GDM1 (cell line): ENCODE data around the gene CCDC92B.
"Not testable (repeated sequence)": the region's sequence is repeated elsewhere in the genome, so short reads cannot be mapped to it uniquely, and the experiment has no call there.

Source experiments
- DNase-seq: peaks from one replicate; lab custom pipeline; 2025; lab: John Stamatoyannopoulos, UW

CCDC92B gene

GRCh38 chr17:2689411-2690164 lies 59.9 kb downstream of the CCDC92B start:
- no peak for DNase-seq

- no peak for DNase-seq
These were observed 60.8 kb downstream of the CCDC92B start for GRCh38 chr17:2688351-2689342.

- DNase-seq = no peak
These were observed 62.4 kb downstream of the CCDC92B start for GRCh38 chr17:2687074-2687418.

GRCh38 chr17:2685696-2686095 lies 63.8 kb downstream of the CCDC92B start:
- DNase-seq = no peak

GRCh38 chr17:2684549-2684948 lies 64.9 kb downstream of the CCDC92B start:
- no peak for DNase-seq

GRCh38 chr17:2683912-2684311 lies 65.5 kb downstream of the CCDC92B start:
- DNase-seq = no peak

- DNase-seq = no peak
These were observed 67.1 kb downstream of the CCDC92B start for GRCh38 chr17:2682176-2682938.

GRCh38 chr17:2681650-2682049 lies 67.8 kb downstream of the CCDC92B start:
- DNase-seq = no peak

- no peak for DNase-seq
These were observed 68.5 kb downstream of the CCDC92B start for GRCh38 chr17:2680961-2681360.

- not testable (repeated sequence) for DNase-seq
These were observed 70.2 kb downstream of the CCDC92B start for GRCh38 chr17:2679247-2679646.
